Limb (tissue), 2 donors: ENCODE data around the gene ADGB.
A peak's percentile ranks its signal among the peaks of the same experiment; 100 is the strongest.
"Not testable (repeated sequence)": the region's sequence is repeated elsewhere in the genome, so short reads cannot be mapped to it uniquely, and the experiment has no call there.

Experiments used
- DNase-seq, 2 donors: peaks; one replicate each; pipeline ENCODE4 v3.0.0-alpha.2; 2016; ENCODE audit errors: extremely low spot score in 2 of 2

Gene ADGB

DNA sequence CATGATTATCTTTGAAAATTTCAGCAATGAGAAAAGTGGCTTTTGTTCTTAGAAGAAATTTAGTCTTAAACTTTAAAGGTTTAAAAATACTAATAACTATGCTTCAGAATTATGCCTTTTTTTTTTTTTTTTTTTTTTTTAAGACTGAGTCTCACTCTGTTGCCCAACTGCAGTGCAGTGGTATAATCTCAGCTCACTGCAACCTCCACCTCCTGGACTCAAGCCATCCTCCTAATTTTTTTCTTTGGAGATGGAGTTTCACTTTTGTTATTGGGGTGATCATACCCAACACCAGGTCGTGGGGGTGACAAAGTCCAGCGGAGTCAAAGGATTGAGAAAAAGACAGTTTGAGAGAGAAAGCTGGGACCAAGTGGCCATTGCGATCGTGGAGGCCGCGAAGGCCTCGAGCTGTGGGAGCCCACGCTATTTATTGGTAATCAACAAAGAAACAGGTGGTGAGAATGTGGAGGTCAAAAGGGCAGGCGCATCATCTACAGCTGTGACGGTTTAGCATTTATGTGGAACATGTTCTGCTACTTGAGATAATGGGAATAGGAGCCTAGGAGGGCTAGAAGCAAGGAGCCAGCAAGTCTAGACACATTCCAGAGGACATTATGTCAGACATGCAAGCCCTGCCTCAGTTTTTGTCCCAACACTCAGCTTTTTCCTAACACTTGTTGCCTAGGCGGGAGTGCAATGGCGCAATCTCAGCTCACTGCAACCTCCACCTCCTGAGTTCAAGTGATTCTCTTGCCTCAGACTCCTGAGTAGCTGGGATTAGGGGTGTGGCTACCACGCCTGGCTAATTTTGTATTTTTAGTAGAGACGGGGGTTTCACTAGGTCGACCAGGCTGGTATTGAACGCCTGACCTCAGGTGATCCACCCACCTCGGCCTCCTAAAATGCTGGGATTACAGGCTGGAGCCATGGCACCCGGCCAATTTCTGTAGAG is 217.0 kb downstream of the ADGB start:
- DNase-seq = not testable (repeated sequence)

GRCh38 chr6:146819596-146820320 is 221.0 kb downstream of the ADGB start:
- DNase-seq = no peak

- DNase-seq = no peak
Measured at GRCh38 chr6:146827216-146827928, 228.6 kb downstream of the ADGB start.

GRCh38 chr6:146829792-146830565 is 231.2 kb downstream of the ADGB start:
- no peak for DNase-seq

GRCh38 chr6:146833157-146833556 is 234.4 kb downstream of the ADGB start:
- DNase-seq = no peak

DNA sequence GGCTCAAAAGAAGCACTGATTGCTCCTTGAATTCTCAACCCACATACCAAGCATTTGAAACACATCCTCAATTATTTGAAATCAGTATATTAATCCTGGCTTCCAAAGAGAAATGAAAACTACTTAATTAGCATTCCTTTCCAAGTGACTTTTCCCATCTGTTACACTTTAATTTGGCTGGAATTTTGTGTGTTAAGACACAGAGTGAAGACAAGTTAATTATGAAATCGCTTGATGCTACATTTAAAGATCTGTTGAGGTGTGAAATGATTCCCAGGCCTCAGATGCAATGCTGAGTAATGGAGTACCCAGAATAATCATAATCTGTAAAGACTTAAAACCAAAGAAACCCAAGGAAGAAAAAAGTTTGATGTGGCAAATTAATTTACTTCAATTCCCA is 241.4 kb downstream of the ADGB start:
- DNase-seq = no peak

DNA sequence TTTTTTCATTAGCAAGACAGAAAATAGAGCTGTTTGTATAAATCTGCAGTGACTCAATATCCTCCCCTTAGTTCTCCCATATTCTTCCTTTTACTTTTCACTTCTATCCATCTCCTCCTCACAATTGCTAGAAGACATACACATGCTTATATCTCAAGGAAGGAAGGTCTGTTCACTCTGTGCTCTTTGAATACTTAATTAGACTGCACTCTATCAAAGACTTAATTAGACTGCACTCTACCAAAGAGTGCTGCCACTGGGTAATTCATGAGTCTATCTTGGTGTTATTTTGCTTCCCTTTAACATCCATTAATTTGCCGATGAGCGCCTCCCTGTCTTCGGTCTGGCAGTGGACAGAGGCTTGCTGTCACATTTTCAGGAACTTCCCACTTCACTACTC is 241.9 kb downstream of the ADGB start:
- DNase-seq = no peak

- no peak for DNase-seq
Measured at GRCh38 chr6:146847426-146847825, 248.7 kb downstream of the ADGB start.

- DNase-seq = no peak
Measured at GRCh38 chr6:146850238-146850896, 251.6 kb downstream of the ADGB start.

GRCh38 chr6:146850981-146851380 is 252.2 kb downstream of the ADGB start:
- no peak for DNase-seq

DNA sequence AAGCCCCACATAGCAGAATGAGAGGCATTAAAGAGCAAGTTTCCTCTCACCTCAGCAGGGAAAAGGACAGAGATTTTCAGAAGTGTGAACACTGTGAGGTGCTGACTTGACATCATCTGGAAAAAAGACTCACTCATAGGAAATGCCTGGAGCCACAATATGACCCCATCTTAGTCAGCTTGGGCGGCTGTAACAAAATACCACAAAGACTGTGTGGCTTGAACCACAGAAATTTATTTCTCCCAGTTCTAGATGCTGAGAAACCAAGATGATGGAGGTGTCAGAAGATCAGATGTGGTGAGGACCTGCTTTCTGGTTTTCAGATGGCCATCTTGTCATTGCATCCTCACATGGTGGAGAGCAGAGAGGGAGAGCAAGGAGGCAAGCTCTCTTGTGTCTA is 253.1 kb downstream of the ADGB start:
- no peak for DNase-seq

GRCh38 chr6:146854521-146855255 is 255.9 kb downstream of the ADGB start:
- not testable (repeated sequence) for DNase-seq

GRCh38 chr6:146855889-146856288 is 257.1 kb downstream of the ADGB start:
- DNase-seq = no peak

GRCh38 chr6:146856296-146856695 is 257.5 kb downstream of the ADGB start:
- DNase-seq = no peak

- peak; percentile 86 to 87 for DNase-seq
Measured at GRCh38 chr6:146857180-146857979, 258.6 kb downstream of the ADGB start.

DNA sequence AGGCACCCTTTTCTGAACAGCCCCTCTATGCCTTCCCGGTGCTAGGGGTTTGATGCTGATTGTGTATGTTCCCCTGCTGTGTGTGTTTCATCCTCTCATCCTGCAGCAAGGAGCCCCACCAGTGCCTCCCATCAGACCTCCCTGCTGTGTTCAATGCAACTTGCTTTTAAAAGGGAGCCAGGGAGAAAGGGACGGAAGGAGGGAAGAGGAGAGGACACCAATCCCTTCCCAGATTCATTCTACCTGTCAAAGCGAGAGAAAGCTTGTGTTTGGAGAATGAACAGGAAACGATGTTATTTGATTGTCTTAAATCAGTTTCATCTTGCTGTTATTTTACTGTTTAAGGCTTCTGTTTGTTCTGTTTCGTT is 259.2 kb downstream of the ADGB start:
- DNase-seq = no peak

GRCh38 chr6:146859206-146859605 is 260.4 kb downstream of the ADGB start:
- no peak for DNase-seq

- DNase-seq = no peak
Measured at GRCh38 chr6:146859795-146860495, 261.2 kb downstream of the ADGB start.

GRCh38 chr6:146860583-146860982 is 261.8 kb downstream of the ADGB start:
- no peak for DNase-seq
